Measurements from ENCODE around the gene KCTD2.

- TF ChIP-seq CTCF (IDR thresholded peaks at IDR 0.05) (no peak), POLR2AphosphoS5 (IDR thresholded peaks at IDR 0.05; ENCODE audit: low read depth, low read length) (no peak), YY1 (IDR thresholded peaks at IDR 0.05; ENCODE audit: low read depth) (no peak)
Measured at GRCh38 chr17:75078284-75079022, 31.4 kb downstream of the KCTD2 start.
